GM18858 (cell line): ENCODE data around the gene TRAF4.

Experiments used
- ATAC-seq: cut with Tn5 transposase; IDR thresholded peaks from one replicate; pipeline ENCODE4 v1.9.1; 2021; ENCODE audit not compliant: unreplicated experiment

Gene TRAF4

DNA sequence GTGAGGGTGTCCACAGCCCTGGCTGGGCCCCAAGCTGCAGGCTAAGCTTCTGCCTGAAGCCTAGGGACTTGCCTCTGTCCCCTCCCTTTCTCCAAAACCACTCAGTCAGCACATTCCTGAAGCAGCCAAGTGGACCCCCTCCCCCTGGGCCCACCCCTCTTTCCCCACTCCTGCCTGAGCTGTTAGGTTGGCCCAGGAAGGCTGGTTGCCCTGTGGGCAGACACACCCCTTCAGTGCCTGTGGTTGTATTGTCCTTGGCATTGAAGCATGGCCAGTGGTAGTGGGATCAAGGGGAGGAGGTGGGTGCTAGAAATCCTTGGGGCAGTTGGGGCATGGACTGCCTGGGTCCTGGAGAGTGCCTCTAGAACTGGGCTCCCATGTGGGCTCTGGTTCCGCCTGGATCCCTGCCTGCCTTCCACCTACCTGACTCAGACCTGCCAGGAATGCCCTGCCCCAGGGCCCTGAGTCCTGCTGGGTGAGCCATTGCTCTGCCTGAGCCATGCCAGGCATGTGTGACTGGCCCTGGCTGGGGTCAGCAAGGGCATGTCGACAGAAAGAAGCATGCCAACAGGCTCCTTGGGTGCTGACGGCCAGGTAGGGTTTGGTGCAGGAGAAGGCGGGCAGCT is 2.1 kb downstream of the TRAF4 start:
- no peak for ATAC-seq

- ATAC-seq: no peak
These were observed 2.8 kb downstream of the TRAF4 start for GRCh38 chr17:28746611-28747050.

DNA sequence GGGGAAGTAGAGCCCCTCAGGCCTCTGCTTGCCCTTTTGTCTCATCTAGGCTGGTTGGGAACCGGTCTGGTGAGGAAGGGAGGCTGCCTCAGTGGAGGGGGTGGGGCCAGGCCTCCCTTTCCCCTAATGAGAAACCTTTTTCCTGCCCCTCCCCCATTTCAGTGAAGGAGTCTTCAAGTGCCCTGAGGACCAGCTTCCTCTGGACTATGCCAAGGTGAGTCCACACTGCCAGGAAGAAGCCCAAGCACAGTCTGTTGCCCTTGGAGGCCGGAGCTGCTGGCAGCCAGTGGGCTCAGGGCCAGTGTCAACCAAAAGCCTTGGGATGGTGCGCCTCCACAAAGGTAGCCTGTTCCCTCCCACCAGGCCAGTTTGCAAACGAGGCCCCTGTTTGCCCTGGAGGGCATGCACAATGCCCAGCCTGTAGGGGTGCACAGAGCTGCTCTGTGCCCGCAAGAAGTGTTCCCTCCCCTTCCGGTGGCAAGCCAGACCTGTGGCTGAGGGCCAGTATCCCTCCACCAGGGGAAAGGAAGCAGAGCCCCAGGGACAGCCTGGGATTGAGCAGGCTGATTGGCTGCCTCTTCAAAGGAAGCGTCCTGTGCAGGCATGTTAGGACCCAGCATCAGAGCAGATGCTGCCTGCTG is 3.4 kb downstream of the TRAF4 start:
- ATAC-seq: no peak

DNA sequence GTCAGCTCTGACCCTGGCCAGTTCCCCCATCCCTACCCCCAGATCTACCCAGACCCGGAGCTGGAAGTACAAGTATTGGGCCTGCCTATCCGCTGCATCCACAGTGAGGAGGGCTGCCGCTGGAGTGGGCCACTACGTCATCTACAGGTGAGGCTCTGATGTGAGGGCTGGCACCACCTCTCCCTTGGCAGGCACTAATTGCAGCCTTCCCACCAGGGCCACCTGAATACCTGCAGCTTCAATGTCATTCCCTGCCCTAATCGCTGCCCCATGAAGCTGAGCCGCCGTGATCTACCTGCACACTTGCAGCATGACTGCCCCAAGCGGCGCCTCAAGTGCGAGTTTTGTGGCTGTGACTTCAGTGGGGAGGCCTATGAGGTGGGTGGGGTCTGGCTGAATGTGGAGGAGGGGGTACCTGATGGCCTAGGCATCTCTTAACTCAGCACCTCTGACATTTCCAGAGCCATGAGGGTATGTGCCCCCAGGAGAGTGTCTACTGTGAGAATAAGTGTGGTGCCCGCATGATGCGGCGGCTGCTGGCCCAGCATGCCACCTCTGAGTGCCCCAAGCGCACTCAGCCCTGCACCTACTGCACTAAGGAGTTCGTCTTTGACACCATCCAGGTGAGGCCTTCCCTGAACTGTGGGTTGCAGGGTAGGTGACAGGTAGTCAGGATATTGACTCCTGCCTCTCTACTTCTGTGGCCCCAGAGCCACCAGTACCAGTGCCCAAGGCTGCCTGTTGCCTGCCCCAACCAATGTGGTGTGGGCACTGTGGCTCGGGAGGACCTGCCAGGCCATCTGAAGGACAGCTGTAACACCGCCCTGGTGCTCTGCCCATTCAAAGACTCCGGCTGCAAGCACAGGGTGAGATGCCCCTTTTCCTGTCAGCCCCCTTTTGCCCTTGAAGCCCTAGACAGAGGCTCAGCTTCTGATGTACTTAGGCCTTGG is 4.3 kb downstream of the TRAF4 start:
- ATAC-seq: no peak

GRCh38 chr17:28748852-28749515 is 5.2 kb downstream of the TRAF4 start:
- no peak for ATAC-seq

DNA sequence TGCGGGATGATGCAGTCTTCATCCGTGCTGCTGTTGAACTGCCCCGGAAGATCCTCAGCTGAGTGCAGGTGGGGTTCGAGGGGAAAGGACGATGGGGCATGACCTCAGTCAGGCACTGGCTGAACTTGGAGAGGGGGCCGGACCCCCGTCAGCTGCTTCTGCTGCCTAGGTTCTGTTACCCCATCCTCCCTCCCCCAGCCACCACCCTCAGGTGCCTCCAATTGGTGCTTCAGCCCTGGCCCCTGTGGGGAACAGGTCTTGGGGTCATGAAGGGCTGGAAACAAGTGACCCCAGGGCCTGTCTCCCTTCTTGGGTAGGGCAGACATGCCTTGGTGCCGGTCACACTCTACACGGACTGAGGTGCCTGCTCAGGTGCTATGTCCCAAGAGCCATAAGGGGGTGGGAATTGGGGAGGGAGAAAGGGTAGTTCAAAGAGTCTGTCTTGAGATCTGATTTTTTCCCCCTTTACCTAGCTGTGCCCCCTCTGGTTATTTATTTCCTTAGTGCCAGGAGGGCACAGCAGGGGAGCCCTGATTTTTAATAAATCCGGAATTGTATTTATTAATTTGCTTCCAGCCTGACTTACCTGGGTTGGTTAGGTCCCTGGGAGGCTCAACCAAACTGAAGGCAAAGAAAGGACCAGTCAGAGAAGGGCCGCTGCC is 5.8 kb downstream of the TRAF4 start:
- no peak for ATAC-seq

DNA sequence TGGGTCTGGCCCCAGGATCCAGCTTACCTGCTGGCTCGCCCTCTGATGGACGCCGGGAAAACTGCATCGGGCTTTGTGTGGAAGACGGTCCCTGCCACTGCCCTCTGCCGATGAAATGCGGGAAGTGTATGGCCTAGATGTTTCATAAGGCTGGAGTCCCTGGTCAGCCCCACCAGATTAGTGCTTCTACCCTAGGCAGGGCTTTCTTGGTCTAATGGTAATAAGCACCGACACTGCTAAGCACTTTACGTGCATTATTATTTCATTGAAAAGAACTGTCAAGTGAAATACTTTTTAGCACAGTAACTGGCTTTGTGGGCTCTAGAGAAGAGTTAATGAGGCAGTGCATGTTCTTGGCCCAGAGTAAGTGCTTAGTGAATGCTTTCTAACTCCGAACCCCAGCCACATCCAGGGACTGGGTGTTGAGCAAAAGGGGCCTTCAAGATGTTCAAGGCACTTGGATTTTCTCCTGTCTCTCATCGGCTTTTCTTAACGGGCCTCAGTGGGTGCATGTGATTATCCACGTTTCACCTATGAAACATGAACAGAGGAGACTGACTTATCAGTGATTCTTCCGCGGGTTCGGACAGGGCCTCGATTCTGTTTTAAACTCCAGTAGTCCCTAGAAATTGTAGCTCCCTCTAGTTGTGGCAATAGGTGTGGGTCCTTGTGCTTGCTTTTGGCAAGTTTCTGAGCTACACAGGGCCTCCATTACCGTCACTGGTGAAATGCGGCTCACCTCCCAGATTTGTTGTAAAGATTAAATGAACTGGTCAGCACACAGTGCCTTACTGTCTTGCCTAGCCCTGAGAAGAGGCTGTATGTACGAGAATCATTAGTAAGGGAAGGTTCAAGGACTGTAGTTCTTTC is 6.6 kb downstream of the TRAF4 start:
- ATAC-seq: peak; percentile 68

DNA sequence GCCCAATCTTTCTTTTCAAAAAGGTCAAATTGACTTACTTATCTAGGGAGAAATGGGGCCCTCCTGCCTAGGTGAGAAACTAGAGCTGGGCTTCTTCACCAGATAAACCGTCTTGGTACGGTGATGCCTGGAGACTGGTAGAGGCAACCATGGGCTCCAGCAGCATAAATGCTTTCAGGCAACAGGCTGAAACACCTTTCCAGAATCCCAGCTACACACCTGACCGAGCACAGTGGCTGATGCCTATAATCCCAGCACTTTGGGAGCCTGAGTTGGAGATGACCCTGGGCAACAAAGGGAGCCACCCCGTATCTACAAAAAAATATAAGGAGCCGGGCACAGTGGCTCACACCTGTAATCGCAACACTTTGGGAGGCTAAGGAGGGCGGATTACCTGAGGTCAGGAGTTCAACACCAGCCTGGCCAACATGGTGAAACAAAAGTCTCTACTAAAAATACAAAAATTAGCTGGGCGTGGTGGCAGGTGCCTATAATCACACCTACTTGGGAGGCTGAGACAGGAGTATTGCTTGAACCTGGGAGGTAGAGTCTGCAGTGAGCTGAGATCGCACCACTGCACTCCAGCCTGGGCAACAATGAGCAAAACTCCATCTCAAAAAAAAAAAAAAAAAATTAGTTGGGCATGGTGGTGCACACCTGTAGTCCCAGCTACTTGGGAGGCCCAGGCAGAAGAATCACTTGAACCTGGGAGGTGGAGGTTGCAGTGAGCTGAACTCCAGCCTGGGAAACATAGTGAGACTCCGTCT is 8.0 kb downstream of the TRAF4 start:
- ATAC-seq: no peak

- ATAC-seq: no peak
These were observed 11.7 kb downstream of the TRAF4 start for GRCh38 chr17:28755486-28755885.

- ATAC-seq: no peak
These were observed 12.4 kb downstream of the TRAF4 start for GRCh38 chr17:28756049-28756804.

GRCh38 chr17:28758411-28759121 is 14.8 kb downstream of the TRAF4 start:
- no peak for ATAC-seq

- ATAC-seq: no peak
These were observed 15.6 kb downstream of the TRAF4 start for GRCh38 chr17:28759256-28759865.

- ATAC-seq: no peak
These were observed 17.1 kb downstream of the TRAF4 start for GRCh38 chr17:28760601-28761562.

GRCh38 chr17:28763137-28763799 is 19.5 kb downstream of the TRAF4 start:
- no peak for ATAC-seq

DNA sequence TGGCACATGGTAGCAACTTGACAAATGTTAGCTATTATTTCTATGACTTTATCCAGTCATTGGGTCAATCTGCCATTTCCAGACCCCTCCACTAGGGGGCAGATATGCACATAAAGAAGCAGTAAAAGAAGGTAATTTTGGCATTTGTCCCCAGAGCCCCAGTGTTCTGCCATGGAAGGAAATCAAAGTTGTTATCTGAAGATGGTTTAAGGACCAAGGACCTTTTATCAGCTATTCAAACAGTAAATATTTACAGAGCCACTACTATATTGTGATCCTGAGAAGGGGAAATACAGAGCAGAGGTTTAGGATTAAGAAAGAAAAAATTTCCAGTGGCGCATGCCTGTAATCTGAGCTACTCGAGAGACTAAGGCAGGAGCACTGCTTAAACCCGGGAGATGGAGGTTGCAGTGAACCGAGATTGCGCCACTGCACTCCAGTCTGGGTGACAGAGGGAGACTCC is 20.0 kb downstream of the TRAF4 start:
- no peak for ATAC-seq
